DMS153 (cell line): Measurements from ENCODE around the gene CCDC187.
"Not testable (repeated sequence)": the region's sequence is repeated elsewhere in the genome, so short reads cannot be mapped to it uniquely, and the experiment has no call there.

ENCODE experiments used
- DNase-seq: peaks from one replicate; lab custom pipeline; 2025; lab: John Stamatoyannopoulos, UW

Gene CCDC187

GRCh38 chr9:136326761-136327303 is 22.9 kb upstream of the CCDC187 start:
- DNase-seq = no peak

- DNase-seq = no peak
Measured at GRCh38 chr9:136326061-136326760, 22.3 kb upstream of the CCDC187 start.

GRCh38 chr9:136325358-136325757 is 21.5 kb upstream of the CCDC187 start:
- DNase-seq = no peak

GRCh38 chr9:136324501-136325300 is 20.8 kb upstream of the CCDC187 start:
- DNase-seq = no peak

DNA sequence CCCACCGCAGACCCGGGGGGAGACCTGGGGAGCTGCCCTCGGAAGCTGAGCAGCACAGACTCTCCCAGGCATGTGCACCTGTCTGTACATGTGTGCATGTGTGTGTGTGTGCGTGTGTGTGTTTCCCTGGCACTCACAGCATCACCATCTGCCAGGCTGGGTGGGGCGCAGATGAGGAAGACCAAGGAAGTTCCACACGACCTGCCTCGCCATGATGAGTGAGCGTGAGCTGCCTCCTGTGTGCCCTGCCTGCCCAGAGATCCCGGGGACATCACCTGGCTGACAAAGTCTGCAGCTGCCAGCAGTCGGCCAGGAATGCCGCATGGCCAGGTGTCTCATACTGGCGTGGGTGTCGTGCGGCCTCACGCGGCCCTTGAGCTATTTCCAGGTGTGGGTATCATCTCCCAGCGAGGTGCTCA is 19.5 kb upstream of the CCDC187 start:
- peak; percentile 38 for DNase-seq

DNA sequence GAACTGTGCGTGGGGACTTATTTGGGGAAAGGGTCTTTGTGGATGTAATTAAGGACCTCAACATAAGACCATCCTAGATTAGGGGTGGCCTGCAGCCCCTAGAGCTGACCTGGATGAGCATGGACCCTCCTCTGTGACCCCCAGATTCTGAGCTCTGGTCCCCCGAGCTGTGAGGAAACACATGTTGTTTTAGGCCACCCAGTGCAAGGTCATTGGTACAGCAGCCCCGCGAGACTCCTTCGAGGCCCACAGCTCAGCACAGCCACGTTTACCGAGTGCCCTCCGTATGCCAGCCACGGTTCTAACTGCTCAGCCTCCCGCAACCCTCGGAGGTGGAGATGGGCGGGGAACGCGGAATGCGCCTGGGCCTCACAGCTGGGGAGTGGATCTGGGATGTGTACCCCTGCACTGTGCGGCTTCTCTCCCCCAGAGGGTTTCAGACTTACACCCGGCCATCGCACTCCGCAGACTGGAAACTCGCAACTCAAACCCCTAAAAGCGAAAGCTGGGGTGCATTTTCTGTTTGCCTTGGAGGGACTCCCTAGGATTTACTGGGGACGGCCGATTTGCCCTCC is 18.9 kb upstream of the CCDC187 start:
- DNase-seq = no peak

GRCh38 chr9:136321561-136321960 is 17.7 kb upstream of the CCDC187 start:
- no peak for DNase-seq

DNA sequence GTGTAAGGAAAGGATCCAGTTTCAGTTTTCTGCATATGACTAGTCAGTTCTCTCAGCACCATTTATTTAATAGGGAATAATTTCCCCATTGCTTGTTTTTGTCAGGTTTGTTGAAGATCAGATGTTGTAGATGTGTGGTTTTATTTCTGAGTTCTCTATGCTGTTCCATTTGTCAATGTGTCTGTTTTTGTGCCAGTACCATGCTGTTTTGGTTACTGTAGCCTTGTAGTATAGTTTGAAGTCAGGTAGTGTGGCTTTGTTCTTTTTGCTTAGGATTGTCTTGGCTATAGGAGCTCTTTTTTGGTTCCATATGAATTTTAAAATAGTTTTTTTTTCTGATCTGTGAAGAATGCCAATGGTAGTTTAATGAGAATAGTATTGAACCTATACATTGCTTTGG is 17.1 kb upstream of the CCDC187 start:
- DNase-seq = not testable (repeated sequence)

GRCh38 chr9:136319955-136320354 is 16.1 kb upstream of the CCDC187 start:
- DNase-seq = not testable (repeated sequence)

- not testable (repeated sequence) for DNase-seq
Measured at GRCh38 chr9:136319244-136319643, 15.3 kb upstream of the CCDC187 start.

- no peak for DNase-seq
Measured at GRCh38 chr9:136318776-136319241, 14.9 kb upstream of the CCDC187 start.

GRCh38 chr9:136318111-136318775 is 14.3 kb upstream of the CCDC187 start:
- DNase-seq = no peak

DNA sequence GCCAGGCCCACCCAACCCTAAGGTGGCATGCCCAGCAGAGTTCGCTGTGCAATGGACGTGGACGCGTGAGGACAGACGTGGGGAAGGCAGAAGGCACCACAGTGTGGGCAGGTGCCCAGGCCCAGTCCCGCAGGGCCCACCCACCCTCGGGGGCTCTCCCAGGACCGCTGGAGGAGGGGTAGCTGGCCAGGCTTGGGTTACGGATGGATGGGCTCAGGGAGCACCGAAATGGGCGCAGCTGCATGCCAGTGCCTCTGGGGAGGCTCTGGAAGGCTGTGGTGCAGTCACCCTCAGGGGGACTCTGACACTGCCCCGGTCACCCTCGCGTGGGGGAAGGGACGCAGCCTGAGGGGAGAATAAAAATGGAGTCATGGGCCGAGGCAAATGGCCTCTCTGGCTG is 13.8 kb upstream of the CCDC187 start:
- DNase-seq = no peak

DNA sequence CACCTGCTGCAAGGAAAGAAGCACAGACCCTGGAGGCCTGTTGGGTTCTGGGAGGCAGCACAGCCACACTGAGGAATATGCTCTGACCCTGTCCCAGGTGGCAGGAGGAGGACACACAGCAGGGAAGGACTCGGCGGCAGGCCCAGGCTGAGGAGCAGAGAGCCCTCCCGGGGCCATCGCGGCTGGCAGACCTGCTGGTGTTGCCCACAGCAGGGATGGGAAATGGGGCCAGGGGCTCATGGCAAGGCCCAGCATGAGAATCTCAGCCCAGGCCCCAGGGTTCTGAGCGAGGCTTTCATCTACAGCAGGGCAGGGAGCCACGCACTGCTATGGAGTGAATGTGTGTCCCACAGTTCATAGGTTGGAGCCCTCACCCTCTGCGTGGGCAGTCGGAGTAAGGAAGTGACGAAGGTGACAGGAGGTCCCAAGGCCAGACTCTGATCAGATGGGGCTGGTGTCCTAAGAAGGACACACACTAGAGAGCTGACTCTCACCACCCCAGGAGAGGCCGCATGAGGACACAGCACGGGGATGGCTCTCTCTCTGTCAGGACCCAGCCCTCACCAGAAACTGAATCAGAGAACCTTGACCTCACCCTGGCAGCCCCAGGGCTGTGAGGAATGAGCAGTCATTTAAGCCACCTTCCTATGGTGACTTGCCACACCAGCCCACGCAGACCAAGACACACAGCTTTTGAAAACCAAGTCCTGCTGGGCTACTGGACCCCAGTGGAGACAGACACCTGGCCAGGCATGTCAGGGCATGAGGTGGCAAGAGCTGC is 13.2 kb upstream of the CCDC187 start:
- DNase-seq = no peak

DNA sequence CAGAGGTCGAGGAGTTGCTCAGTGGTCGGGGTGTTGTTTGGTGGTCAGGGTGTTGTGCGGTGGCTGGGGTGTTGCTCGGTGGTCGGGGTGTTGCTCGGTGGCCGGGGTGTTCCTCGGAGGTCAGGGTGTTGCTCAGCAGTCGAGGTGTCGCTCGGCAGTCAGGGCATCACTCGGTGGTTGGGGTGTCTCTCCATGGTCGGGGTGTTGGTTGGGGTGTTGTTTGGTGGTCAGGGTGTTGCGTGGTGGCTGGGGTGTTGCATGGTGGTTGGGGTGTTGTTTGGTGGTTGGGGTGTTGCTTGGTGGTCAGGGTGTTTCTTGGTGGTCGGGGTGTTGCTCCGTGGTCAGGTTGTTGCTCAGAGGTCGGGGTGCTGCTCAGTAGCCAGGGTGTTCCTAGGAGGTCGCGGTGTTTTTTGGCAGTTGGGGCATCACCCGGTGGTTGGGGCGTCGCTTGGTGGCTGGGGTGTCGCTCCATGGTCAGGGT is 12.4 kb upstream of the CCDC187 start:
- no peak for DNase-seq

DNA sequence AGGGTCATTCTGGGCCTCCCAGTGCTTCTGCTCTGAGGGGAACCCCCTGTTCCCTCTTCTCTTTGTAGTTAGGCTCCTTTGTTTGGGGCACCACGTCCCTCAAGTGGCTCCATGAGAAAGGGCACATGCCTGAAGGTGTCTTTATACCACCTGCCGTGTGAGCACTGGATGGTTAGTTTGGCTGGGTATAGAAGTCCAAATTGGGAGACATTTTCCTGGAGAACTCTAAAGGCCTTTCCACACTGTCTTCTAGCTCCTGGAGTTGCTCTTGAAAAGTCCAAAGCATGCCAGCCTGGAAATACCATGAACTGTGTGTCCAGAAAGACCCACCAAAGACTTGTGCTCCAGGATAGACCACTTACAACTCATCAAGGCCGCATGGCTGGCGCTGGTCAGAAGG is 11.1 kb upstream of the CCDC187 start:
- no peak for DNase-seq

- DNase-seq = no peak
Measured at GRCh38 chr9:136314056-136314416, 10.1 kb upstream of the CCDC187 start.

DNA sequence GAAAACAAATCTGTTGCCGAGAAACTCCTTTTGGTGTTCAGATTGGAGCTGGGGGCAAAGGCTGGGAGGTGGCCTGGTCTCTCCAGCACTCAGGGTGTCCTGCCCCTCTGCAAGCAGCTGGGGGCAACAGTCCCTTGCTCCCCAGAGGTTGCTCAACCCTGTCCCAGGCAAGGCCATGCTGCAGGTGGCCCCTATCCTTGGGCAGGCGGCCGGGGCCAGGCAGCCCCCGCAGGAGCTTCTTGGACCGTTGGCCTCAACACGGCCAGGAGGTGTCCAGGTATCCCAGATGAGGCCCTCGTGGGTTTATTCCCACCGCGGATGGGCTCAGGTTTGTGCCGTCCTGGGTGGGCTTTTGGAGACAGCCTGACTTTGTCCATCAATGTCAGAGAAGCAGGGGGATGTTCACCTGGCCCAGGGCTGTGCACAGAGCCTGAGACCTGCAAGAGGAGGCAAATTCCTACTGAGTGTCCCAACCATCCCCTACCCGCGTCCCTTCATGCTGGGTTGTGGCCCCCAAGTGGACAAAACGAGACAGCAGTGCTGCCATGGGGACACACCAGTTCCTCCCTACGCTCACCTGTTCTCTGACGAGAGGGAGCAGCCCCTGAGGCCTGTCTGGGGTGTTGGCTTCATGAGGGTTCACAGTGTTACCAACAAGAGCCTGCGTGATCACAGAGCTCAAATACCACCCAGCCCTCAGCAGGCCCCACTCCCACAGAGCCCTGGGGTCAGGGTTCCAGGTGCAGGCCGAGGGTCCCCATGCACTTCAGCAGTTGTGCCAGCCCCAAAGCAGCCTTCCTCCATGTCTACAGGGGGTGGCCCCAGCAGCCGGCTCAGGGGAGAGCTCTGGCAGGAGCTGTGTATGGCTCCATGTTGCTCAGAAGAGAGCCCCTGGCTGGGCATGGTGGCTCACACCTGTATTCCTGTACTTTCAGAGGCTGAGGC is 9.5 kb upstream of the CCDC187 start:
- DNase-seq = no peak

DNA sequence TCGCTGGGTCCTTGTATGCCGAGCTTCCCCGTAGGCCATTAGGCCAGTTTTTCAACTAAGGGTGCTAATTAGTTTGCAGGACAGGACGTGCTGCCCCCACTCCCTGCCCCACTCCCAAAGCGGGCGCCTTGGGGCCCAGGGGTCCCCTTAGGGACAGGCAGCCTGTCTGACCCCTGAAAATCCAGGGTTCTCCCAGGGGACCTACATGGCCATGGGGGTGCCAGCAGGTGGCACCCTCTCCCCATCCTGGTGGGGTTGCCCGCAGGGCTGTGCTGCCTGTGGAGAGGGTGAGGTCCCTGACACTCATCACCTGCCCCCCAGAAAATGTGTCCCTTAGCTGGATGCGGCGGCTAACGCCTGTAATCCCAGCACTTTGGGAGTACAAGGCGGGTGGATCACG is 8.5 kb upstream of the CCDC187 start:
- no peak for DNase-seq

- no peak for DNase-seq
Measured at GRCh38 chr9:136312009-136312375, 8.1 kb upstream of the CCDC187 start.
